Fibroblast of skin of abdomen (primary cell): ENCODE data around the gene KCNK13.
"Not testable (repeated sequence)": the region's sequence is repeated elsewhere in the genome, so short reads cannot be mapped to it uniquely, and the experiment has no call there.

ENCODE experiments used
- DNase-seq: peaks from one replicate; pipeline ENCODE4 v3.0.0-alpha.2; 2013

KCNK13 gene

DNA sequence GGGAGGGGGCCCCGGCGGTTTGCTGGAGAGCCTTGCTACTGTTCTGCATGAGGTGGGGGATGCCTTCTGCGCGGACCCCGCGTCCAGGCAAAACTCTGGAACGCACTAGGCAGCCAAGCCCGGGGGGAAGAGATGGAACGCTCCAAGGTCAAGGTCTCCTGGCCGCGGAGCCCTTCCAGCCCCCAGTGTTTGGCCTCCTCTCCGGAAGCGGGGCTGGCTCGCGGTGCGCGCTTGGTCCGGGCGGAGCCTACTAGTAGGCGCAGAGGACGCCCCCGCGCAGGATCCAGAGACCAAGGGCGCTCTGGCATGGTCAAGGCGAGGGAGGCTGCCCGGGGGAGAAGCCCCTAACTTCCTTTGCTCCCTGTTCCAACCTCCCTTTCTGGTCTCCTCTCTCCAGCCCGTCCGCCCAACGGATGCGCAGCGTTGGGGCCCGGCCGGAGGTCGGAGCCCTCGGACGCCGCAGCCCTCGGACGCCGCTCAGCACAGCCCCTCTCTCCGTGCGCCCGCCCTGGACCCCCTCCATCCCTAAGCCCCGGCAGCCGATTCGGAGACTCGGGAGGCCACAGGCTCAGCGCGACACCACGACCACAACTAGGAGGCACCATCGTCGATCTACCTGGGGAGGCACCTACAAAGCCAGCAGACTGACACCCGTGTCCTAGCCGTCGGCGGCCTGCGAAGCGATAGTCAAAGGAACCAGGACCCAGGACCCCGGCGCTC lies 669 bp upstream of the KCNK13 start:
- no peak for DNase-seq

DNA sequence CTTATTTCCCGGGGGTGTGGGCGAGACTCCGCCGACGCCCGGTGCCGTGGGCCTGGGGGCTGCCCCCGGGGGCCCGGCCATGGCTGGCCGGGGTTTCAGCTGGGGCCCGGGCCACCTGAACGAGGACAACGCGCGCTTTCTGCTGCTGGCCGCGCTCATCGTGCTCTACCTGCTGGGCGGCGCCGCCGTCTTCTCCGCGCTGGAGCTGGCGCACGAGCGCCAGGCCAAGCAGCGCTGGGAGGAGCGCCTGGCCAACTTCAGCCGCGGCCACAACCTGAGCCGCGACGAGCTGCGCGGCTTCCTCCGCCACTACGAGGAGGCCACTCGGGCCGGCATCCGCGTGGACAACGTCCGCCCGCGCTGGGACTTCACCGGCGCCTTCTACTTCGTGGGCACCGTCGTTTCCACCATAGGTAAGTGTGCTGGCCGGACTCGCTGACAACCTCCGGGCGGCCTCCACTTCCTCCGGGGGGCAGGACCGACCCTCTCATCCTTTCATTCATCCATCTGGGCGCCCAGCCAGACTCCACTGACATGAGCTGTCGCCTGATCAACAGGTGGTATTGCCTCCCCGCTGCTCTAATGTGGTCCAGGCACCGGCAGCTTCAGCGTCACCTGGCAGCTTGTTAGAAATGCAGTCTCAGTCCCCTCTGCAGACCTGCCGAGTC lies 467 bp downstream of the KCNK13 start:
- no peak for DNase-seq

DNA sequence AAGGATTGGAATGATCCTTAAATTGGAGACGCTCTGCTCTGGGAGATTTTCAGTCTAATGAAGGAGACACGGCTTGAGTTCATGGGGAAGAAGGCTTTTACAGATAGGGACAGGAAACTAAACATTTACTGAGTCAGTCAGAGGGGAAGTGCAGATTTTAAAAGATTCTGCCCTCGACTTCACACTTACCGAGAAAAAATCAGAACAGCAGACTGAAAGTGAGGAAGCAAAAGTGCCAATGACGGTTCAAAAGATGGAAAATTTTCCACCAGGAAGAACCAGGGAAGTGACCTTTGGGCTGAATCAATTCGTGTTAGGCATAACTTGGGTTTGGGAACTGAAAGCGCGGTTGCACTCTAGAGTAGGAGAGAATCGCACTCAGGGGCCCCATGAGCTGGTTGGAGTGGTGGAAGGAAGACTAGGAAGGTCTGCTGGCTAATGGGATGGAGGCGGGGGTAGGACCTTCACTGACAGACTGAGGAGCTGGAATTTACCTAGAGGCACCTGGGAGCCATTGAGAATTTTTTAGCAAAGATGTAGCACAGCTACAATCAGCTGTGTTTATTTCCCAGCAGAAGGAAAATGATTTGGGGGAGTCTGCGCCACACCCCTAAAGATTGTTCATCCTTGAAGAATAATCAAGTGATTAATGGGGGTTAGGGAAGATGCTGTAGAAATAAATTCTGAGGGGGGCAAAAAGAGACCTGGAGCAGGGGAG lies 1.2 kb downstream of the KCNK13 start:
- no peak for DNase-seq

DNA sequence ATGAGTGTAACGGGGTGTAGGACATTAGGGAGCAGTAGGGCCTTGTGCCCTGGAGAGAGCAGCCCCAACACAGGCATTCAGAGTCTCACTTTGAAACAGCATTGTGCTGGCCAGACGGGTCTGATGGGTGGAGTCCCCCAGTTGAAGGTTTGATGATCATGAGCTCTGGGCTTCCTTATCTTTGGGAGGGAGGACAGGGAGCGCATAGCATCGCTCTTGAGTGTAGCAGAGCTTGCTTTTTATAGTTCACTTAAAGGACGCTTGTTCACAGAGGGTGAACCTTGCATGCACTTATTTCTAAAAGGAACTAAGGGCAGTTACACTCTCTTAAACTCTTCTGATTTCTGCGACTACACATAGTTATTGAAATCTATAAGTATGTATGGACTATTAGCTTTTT lies 10.6 kb downstream of the KCNK13 start:
- no peak for DNase-seq

DNA sequence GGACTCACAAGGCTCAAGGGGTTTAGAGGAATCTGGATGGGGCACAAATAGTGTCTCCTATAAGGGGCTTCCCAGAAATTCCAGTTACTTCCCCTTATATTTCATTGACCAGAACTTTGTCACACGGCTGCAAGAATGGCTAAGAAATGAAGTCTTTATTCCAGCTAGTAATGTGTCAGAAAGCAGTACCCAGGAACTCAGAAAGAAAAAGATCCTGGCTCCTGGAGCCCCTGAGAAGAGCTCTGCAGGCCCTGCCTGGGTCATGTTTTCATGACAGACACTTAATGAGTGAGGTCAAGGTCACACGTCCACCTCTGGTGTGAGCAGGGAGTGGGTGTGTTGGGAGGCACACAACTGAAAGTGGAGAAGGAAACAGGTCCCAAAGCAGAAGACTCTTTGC lies 17.8 kb downstream of the KCNK13 start:
- DNase-seq: no peak

DNA sequence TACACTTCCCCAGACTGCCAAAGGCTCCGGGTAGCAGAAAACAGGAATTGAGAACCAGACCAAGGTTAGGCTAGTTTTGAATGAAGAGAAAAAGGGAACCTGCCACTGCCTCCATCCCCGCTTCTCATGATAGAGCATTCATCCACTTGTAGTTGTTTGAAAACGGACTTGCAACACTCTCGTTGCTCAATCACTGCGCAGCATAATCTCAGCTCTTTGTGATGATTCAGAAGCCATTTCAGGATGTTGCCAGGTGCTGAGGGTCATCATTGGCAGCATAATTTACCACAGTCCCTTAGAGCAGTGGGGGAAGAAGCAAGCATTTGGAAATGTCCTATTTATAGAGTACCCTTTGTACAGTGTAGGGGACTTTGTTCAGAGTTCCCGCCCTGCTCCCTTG lies 25.6 kb downstream of the KCNK13 start:
- DNase-seq: peak; percentile 9

DNA sequence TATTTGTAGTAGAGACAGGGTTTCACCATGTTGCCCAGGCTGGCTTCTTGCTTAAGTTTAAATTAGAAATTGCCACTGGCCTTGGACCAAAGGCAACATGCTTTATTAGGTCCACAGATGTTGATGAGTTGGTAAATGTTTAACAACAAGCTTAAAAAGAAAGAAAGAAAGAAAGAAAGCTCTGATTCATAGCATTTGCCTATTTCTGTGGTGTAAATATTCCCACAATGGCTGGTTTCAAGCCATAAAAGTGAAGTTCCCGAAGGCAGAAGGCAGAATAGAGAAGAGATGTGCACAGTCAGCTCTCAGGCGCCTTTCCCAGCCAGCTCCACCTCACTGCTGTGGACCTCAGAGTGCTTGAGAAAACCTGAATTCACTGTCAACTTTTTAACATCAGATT lies 26.4 kb downstream of the KCNK13 start:
- no peak for DNase-seq

DNA sequence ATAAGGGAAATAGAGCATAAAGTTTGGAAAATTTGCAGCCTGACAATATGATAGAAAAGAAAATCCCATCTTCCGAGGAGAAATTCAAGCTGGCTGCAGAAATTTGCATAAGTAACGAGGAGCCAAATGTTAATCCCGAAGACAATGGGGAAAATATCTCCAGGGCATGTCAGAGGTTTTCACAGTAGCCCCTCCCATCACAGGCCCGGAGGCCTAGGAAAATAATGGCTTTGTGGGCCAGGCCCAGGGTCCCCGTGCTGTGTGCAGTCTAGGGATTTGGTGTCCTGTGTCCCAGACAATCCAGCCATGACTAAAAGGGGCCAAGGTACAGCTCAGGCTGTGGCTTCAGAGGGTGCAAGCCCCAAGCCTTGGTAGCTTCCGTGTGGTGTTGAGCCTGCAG lies 27.7 kb downstream of the KCNK13 start:
- not testable (repeated sequence) for DNase-seq

DNA sequence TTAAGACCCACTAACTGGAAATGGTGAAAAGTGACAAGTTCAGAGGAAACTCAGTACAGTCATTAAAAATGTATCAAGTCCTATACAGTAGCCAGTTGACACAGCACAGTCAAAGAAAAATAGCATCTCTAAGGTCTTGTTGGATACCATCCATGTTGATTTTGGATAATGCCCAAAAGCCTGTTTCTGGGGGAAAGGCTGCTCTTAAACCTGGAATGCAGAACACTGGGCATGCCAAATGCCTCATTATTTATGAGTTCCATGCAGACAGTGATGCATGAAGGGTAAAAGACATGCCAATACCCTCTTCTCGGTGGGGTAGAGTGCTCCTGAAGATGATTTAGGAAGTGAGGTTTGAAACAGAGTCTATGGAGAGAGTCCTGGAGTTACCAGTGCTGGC lies 29.6 kb downstream of the KCNK13 start:
- peak; percentile 57 for DNase-seq

DNA sequence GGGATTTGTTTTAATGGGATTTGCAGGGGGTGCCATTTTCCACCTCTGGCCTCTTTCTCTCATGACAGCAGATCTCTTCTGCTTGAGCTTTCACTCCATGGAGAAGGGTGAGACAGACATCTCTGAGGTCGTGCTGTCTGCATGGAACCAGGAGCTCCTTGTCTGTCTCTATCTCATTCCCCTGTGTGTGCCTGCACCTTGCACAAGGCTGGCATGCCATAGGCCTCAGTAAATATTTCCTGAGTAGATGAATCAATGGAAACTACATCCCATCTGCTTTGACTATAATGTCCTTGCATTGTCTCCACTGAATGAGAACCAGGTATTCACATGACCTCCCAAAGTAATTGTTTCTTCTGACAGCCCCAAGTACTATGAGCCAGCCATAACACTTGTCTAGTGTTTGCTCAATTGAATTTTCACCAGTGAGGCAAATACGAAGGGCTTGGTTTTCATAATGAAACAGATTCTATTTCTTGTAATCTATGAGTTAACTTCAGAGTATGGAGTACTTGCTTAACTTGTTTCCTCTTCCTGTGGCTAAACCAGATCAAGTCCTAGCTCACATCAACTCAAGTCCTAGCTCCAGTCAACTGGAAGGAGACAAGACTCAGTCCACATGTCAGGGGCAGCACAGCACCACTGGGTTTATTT lies 32.3 kb downstream of the KCNK13 start:
- DNase-seq: no peak

DNA sequence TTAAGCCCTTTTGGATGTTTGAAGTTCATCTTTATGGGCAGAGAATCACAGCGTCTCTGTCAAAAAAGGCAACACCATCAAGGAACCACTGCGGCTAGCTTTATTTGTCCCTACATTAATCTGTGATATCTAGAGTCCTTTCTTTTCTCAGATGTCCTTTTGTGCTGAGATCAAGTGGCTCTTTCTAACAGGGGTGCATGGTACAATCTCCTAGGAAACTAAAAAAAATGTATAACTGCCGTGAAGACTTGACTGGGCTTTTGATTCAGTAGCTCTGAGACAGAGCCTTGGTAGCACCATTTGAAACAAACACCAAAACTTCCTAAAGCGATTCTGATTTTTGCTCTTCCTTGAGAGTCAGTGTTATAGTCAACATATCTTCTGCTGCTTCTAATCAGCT lies 33.3 kb downstream of the KCNK13 start:
- DNase-seq: no peak

DNA sequence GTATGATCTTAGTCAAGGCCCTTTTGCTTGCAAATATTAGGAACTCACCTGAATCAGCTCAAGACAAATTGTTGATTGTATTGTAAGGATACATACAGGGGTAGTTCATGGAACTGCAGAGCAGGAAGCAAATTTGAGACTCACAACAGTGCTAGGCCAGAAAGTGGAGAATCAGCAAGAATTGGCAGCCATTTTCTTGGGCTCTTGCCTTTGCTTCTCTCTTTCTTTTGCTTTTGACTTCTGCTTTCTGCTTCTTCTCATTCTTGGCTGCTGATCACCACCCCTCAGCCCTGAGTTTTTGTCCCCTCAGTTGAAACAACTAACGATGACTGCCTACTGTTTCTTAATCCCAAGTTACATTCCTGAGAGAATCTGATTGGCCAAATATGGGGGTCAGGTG lies 34.8 kb downstream of the KCNK13 start:
- DNase-seq: no peak

DNA sequence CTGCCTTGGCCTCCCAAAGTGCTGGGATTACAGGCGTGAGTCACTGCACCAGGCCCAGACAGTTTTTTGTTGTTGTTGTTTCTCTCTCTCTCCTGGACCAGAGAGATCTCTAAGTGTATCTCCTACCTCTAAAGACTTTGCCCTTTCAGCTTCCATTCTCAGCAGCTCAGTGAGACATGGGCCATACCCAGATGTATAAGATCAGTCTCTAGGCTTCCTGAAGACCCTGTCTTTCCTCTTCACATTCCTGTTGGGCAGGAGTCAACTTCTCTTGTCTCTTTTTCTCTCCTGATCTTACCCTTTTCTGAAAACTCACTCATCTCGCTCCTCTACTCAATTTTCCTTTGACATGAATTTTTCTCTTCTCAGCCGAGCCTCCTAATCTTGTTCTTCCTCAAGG lies 42.0 kb downstream of the KCNK13 start:
- DNase-seq: no peak

DNA sequence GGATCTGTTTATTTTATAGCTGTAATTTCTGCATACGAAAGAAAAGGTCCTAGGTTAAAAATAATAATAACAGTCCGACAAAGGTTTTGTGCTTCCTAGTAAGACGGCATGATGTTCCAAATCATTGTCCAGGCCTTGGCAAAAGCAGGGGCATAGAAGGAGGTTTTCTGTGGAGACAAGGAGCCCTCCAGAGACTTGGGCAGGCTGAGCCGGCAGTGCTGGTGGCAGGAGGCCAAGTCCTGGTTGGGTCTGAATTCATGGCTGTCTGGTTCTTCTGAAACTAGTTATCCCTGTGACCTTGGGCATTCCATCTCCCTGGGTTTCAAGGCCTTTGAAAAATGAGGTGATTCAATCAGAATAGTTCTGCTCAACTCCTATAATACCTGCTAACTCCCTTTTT lies 44.0 kb downstream of the KCNK13 start:
- no peak for DNase-seq

DNA sequence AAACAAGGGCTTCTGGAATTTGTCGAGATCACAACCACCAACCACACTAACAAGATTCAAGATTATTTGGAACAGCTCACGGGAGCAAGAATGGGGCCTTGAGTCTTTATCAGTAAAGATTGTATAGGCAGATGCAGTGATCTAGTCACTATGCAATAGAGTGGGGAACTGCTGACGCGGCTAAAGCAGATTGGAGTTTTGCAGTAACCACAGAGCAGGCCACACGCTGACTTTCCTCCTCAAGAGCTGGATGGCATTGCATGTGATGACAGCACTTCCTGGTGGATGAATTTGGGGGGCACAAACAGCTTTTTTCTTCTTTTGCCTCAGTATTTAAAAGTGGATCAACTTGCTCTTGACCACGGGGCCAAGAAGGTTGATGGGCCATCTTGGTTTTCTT lies 46.0 kb downstream of the KCNK13 start:
- DNase-seq: no peak

DNA sequence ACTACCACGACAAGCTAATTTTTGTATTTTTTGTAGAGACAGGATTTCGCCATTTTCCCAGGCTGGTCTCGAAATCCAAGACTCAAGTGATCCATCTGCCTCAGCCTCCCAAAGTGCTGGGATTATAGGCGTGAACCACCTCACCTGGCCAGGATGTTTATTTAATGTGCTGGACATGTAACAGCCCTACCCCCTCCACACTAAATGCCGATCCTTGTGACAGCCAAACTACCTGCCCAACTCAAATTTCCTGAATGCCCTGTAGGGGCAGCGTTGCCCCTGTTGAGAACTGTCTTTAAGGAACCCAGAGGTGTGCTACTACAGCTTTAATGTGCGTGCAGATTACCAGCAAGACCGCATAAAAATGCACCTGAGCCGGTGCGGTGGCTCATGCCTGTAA lies 48.1 kb downstream of the KCNK13 start:
- DNase-seq: no peak

DNA sequence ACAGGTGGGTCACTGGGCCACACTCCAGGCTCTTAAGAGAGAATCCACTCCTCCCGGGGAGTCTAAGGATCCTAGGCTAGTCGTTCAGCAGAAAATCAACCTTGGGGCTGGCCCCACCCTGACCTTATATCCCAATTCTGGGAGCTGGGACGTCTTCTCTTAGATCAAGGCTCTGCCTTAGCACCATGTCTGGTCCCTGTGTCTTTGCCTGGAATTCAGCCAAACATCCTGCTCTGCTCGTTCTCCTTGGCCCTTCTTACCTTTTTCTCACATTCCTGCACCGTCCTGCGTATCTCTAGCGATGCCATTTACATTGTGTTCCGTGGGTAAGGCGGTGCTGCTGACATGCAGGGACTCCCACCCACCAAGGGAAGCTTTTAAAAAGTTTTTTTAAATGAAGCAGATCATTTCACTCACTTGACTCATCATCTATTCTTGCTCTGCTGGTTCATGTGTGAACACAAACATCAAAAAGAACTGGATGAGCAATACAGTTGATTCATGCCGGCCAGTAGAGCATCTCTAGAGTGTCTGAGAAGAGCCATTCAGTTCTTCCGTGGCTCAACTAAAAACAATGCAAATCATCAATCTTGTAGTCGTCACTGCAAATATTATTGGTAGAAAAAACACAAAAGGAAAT lies 50.2 kb downstream of the KCNK13 start:
- DNase-seq: peak; percentile 77

DNA sequence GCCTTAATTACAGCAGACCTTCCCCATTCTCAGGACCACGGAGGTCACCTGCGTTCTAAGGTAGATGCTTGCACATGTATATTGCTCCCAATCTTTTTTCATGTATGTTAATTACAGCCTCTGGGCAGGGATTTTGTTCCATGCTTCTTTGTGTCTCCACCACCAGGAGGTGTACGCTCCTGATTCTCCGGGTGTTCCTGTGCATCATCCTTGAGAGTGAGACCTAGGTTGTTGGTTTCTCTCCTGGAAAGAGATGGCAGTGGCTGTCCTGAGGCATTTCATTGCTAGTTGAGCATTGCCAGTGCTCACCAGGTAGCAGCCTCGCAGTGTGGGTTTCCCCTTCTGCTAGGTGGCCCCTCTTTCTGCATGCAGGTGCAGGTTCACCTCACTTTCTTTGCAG lies 52.8 kb downstream of the KCNK13 start:
- no peak for DNase-seq

DNA sequence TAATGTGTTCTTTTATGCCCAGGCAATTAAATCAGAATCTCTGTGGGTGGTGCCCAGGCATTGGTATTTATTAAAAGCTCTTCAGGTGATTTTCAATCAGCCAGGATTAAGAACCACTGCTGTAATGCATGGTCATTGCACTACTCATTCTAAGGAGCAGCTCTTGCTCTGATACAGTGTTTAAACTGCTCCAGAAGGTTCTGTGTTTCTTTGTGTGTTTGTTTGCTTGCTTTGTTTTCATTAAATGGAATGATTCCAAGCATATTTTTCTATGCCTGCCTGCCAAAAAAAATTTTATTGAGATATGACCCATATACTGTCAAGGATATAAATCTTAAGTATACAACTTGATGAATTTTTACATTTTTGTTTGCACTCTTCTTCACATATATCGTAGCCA lies 54.0 kb downstream of the KCNK13 start:
- DNase-seq: no peak

DNA sequence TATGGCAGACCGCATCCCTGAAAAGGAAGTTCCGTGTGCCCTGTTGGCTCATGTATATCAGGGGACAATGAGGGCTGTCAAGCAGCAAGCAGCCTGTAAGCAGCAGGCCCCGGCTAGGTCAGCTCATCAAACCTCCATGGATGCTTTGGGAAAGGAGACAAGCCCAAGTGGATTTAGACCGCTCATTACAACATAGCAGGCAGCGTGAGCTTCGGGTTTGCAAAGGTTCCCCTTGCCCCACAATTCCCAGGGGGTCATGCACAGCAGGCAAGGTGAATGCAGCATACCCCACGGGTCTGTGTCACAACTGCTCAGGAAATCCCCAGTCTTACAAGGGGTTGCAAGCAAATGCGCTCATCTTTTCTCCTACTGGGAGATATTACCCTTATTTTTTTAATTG lies 54.6 kb downstream of the KCNK13 start:
- no peak for DNase-seq

DNA sequence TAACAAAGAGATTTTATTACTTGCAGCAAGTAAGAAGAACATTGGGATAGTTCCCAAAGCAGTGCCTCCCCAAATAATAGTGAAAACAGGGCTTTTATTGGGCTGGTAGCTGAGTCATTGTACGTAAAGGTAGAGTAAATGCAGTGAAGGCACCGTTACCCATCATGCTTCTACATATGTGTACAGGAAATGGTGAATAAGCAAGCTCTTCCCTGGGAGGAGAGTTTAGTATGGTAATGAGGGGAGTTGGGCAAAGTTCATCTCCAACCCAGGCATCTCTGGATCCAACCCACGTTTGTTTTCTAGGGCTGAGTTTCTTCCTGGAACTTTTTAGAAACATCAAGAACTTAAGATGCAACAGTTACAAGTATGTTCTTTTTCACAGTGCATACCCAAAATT lies 56.2 kb downstream of the KCNK13 start:
- no peak for DNase-seq

DNA sequence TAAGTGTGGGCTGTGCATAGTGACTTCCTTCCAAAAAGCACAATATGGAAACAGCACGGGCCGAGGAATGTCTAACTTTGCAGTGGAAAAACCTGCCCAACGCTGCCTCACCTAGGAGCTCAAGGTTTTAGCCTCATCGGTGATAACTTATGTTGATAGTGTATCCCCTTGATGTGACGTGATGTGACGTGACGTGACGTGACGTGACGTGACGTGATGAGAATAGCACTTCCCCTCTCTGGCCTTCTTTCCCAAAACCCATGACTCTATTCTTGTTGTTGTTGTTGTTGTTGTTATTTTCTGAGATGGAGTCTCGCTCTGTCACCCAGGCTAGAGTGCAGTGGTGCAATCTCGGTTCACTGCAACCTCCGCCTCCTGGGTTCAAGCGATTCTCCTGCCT lies 64.5 kb downstream of the KCNK13 start:
- DNase-seq: no peak
